NCI-H1694 treated with DMSO at 0.1 percent for 48 hours (cell line): ENCODE data around the gene CDHR5.

Source experiments
- DNase-seq: peaks from one replicate; lab custom pipeline; 2025; lab: John Stamatoyannopoulos, UW

The CDHR5 gene

DNA sequence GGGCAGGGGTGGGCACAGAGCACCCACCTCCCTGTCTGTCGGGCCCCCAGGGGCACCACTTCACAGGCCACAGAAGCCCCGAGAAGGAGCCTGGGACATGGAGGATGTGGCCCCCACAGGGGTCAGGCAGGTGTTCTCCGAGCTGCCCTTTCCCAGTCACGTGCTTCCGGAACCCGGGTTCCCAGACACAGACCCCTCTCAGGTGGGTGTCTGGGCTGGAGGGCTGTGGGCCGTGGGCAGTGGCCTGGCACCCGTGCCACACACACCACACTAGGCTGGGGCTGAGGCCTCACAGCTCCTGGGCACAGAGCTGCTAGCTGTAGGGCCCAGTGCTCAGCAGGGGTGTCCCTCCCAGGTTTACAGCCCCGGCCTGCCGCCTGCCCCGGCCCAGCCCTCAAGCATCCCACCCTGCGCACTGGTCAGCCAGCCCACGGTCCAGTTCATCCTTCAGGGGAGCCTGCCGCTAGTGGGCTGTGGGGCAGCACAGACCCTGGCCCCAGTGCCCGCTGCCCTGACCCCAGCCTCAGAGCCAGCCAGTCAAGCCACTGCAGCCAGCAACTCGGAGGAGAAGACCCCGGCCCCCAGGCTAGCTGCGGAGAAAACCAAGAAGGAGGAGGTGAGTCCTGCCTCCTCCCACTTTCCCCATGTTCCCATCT lies 14.5 kb downstream of the CDHR5 start:
- DNase-seq: no peak

DNA sequence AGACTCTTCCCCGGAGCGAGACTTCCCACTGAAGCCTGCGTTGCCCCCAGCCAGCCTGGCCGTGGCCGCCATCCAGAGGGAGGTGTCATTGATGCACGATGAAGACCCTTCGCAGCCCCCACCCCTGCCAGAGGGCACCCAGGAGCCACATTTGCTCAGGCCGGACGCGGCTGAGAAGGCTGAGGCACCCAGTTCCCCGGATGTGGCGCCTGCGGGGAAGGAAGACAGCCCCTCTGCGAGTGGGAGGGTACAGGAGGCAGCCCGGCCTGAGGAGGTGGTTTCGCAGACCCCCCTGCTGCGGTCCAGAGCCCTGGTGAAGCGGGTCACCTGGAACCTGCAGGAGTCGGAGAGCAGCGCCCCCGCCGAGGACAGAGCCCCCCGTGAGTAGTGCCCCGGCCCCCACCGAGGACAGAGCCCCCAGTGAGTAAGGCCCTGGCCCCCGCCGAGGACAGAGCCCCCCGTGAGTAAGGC lies 15.4 kb downstream of the CDHR5 start:
- no peak for DNase-seq

DNA sequence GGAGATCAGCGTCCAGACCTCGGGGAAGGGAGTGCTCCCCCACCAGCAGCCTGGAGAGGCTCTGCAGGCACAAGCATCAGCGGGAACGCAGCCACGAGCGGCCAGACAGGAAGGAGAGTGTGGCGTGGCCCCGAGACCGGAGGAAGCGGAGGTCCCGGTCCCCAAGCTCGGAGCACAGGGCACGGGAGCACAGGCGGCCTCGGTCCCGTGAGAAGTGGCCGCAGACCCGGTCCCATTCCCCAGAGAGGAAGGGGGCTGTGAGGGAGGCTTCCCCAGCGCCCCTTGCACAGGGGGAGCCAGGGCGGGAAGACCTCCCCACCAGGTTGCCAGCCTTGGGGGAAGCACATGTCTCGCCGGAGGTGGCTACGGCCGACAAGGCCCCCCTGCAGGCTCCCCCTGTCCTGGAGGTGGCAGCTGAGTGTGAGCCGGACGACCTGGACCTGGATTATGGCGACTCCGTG lies 15.9 kb downstream of the CDHR5 start:
- no peak for DNase-seq

DNA sequence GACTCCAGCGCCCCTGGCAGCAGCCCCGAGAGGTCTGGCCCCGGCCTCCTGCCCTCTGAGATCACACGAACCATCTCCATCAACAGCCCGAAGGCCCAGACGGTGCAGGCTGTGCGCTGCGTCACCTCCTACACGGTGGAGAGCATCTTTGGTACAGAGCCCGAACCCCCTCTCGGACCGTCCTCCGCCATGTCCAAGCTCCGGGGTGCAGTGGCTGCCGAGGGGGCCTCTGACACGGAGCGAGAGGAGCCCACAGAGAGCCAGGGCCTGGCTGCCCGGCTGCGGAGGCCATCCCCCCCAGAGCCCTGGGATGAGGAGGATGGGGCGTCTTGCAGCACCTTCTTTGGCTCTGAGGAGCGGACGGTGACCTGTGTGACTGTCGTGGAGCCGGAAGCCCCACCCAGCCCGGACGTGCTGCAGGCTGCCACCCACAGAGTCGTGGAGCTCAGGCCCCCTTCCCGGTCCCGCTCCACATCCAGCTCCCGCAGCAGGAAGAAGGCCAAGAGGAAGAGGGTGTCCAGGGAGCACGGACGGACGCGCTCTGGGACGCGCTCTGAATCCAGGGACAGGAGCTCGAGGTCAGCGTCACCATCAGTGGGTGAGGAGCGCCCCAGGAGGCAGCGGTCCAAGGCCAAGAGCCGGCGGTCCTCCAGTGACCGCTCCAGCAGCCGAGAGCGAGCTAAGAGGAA lies 16.6 kb downstream of the CDHR5 start:
- no peak for DNase-seq

DNA sequence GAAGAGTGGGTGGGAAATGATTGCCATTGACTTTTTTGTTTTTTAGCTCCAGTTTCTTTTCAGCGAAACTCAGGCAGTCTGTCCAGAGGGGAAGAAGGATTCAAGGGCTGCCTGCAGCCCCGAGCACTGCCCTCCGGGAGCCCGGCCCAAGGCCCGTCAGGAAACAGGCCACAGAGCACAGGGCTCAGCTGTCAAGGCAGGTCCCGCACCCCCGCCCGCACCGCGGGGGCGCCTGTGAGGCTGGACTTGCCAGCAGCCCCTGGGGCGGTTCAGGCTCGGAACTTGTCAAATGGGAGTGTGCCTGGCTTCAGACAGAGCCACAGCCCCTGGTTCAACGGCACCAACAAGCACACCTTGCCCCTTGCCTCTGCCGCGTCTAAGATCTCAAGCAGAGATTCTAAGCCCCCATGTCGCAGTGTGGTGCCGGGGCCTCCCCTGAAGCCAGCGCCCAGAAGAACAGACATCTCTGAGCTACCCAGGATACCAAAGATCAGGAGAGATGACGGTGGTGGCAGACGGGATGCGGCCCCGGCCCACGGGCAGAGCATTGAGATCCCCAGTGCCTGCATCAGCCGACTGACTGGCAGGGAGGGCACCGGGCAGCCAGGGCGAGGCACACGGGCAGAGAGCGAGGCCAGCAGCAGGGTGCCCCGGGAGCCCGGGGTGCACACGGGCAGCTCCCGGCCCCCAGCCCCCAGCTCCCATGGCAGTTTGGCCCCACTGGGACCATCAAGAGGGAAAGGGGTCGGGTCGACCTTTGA lies 17.6 kb downstream of the CDHR5 start:
- DNase-seq: no peak

DNA sequence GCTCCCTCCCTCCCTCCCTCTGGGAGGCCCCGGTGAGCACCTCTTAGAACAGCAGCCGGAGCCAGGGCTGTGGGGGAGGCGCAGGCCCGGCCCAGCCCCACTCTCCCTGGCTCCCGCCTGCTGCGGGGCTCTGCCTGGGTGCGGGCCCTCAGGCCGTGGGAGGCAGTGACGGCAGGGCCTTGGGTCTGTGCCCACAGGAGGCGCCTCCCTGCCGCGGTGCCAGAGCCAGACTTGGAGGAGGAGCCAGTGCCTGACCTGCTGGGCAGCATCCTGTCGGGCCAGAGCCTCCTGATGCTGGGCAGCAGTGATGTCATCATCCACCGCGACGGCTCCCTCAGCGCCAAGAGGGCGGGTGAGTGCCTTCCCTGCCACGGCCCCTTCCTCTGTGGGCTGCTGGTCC lies 18.5 kb downstream of the CDHR5 start:
- DNase-seq: no peak

DNA sequence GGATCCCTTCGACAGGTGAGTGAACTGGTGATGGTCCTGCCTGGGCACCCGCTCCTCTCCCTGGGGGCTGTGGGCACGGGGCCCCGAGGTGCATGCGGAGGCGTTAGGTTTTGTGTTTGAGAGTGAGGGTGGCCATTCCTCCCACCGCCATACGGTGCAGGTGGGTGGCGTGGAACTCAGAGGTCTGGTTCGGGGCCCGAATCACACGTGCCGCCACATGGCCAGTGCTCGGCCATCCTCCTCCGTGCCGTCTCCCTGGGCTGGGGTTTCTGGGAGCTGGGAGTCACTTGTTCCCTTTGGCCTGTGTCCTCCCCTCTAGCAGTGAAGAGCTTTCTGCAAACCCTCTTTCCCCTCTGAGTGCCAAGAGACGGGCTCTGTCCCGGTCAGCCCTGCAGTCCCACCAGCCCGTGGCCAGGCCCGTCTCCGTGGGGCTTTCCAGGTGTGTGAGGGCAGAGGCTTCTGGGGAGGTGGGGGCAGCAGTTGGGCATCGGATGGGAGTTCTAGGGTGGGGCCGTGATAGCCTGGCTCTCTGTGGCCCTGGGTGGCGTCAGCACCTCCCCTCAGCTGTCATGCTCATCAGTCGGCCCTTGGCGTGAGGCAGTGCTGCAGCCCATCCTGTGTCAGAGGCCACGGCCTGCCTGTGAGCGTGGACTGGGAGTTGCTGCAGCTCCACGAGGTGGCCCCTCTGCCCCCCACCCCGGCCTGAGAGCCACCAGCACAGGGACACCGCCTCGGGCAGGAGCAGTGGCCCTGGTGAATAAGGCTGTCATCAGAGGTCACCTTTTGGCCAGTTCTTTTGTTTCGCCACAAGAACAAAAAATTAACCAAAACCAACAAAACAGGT lies 19.2 kb downstream of the CDHR5 start:
- DNase-seq: no peak

DNA sequence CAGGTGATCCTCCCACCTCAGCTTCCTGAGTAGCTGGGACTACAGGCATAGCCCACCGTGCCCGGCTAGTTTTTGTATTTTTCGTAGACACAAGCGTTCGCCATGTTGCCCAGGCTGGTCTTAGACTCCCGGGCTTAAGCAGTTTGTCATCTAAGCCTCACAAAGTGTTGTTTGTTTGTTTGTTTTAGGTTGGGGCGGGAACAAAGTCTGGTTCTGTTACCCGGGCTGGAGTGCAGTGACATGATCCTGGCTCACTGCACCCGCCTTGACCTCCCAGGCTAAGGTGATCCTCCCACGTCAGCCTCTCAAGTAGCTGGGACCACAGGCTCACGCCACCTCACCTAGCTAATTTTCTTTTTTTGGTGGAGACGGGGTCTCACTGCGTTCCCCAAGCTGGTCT lies 21.6 kb downstream of the CDHR5 start:
- no peak for DNase-seq

DNA sequence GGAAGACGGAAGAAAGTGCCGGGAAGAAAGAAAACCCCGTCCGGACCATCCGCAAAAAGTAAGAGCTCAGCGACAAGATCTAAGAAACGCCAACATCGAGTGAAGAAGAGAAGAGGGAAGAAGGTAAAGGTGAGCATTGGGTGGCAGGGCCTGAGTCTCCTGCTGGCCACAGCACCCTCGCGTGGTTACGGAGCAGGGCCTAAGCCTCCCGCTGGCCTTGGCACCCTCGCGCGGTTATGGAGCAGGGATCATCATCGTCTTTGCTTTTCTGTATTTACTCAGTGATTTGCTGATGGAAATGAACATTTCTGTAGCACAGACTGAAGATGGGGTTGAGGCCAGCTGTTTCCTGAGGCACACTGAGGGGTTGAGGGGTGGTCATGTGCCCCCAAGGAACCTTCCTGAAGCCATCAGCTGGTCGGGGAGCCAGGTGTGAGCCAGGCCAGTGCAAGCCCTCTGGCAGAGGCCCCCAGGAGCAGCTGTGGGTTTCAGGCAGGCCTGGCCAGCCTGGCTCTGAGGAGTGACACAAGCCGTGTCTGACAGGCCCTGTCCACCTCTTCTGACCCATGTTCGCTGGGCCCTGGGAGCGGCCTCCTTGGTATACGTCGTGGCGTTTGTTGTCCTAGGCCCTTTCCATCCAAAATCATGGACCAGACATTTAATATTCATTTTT lies 23.0 kb downstream of the CDHR5 start:
- no peak for DNase-seq

DNA sequence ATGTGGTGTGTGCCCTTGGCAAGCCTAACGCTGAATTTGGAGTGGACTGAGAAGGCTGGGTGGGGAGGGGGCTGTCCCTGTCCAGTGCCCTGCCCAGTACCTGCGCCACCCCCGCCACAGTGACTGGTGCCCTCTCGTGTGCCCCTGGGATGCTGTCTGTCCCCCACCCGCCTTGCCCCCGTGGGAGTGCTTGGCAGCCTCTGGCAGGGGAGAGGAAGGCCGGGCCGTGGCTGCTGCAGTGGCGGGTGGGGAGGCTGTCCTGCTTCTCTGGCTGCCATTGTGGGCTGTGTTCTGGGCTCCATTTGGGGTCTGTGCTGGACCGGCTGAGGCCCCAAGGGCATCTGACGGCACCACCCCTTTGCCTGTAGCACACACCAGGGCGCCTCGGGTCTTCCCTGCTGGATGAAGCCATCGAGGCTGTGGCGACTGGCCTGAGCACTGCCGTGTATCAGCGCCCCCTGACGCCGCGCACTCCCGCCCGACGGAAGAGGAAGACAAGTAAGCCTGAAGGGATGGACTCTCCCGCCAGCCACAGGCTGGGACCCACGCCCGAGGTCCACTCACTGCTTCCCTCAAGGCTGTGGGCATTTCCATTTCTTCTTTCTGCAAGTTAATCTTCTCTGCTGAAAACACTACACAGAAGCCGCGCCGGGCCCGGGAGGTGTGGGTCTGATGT lies 26.6 kb downstream of the CDHR5 start:
- no peak for DNase-seq

DNA sequence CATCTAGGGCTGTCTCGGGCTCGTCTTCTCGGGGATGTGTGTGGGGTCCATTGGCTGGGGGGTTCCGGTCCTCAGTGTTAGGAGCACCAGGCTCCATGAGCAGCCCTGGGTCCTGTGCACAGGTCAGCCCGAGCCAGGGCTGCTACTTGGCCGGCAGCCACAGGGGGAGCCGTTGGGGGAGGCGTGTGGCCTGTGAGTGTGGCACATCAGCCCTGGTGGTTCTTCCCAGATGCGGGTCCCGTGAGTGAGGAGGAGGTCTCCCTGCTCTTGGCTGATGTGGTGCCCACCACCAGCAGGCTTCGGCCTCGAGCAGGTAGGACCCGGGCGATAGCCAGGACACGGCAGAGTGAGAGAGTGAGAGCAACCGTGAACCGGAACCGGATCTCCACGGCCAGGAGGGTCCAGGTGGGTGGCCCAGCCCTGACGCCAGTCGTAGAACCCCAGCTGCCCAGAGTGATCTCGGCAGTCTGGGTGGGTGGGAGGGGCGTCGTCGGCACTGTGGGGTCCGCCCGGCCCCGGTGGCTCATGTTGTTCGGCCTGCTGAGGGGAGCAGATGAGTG lies 27.5 kb downstream of the CDHR5 start:
- DNase-seq: no peak

DNA sequence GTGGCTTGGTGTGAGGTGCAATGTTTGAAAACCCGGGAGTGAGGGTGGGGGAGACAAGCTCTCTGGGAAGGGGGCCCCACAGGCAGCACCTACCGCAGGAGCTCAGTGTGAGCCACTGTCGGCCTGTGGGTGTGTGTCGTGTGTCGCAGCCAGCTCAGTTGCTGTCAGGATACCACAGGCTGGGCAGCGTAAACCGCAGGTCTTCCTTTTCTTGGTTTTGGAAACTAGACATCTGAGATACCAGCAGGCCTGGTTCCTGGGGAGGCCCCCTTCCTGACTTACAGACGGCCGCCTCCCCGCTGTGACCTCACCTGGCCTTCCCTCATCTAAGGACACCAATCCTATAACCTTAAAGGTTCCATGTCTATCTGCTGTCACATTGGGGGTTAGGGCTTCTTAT lies 28.4 kb downstream of the CDHR5 start:
- no peak for DNase-seq

DNA sequence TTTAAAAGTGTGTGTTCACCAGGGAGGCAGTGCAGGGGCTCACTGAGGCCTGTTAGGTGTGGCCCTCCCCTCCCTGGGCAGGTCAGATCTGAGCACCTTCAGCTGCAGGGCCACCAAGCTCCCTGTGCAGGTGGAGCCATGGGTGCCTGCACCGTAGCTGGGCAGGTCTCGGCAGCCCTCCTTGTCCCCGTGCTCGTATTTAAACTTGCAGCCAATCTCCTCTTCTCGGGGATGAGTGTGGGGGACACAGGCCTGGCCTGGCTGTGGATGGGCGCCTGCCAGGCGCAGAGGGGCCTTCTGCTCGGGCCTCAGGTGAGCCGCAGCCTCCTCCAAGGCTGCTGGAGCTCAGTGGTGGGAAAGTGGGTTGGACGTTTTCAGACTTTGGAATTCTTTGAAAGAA lies 29.4 kb downstream of the CDHR5 start:
- DNase-seq: no peak

DNA sequence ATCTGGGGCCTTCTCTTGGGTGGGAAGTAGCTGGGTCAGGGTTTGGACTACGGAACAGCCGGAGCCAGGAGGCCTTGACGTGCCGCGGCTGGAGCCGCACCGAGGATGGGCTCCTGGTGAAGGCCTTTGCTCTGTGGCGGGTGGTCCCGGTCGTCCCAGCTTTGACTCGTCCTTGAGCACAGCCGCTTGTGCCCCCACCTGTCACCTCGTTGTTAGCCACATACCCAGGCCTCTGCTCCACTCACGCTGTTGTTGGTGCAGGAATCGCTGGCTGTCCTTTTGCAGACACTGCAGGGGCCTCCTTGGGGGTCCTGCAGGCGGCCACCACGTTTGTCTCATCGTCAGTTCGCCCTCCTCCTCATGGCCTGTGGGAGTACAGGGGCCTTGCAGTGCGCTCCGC lies 31.4 kb downstream of the CDHR5 start:
- no peak for DNase-seq

DNA sequence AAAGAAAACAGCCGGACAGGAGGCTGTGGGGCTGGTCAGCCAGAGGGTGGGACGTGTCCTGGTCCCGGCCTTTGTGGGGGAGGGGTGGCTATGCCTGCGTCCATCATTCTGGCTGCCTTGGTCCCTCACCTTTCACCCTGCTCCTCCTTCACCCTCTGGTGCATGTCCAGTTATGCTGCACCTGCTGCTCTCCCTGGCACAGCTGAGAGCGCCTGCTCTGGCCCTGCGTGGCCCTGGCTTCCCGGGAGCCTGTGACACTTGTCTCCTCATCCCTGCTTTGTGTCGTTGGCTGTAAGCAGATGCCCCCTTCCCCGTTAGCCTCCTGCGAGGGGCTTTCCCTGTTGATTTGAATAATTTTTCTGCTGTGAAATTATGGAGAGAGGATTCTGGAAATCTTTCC lies 31.8 kb downstream of the CDHR5 start:
- no peak for DNase-seq

DNA sequence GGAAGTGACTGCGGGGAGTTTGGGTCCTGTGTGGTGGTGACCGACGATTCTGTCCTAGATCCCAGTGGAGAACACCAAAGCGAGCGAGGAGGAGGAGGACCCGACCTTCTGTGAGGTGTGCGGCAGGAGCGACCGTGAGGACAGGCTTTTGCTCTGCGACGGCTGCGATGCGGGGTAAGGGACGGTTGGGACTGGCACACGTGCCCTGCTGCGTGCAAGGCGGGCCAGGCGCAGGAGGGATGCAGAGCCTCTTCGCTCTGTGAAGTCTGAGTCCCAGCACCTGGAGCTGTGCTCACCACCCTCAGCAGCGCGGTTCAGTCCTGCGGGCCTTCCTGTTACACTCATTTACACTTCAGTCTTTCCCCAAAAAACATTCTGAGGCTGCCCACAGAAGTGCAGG lies 32.3 kb downstream of the CDHR5 start:
- no peak for DNase-seq

DNA sequence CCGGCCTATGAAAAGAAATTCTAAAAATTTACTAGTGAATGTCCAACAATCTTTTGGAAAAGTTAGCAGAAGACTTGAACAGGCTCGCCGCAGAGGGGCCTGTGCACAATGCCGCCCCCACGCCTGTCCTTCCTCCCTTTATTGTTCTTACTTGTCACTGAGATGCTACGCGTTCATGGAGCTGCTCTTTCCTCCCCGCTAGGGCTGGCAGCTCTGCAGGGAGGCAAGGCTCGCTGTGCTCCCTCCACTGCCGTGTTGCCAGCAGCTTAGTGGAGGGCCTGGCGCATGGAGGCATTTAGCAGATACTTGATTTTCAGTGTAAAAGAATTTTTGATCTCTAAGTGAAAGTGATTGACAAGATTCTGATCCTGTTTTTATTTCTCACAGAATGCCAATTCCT lies 33.8 kb downstream of the CDHR5 start:
- DNase-seq: no peak

DNA sequence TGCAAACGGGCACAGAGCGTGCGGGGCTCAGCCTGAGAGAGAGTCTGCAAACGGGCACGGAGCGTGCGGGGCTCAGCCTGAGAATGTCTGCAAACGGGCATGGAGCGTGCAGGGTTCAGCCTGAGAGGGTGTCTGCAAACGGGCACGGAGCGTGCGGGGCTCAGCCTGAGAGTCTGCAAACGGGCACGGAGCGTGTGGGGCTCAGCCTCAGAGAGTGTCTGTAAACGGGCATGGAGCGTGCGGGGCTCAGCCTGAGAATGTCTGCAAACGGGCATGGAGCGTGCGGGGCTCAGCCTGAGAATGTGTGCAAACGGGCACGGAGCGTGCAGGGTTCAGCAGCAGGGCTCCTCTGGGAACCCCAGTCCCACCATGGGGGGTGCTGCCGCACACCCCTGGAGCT lies 35.0 kb downstream of the CDHR5 start:
- DNase-seq: no peak

DNA sequence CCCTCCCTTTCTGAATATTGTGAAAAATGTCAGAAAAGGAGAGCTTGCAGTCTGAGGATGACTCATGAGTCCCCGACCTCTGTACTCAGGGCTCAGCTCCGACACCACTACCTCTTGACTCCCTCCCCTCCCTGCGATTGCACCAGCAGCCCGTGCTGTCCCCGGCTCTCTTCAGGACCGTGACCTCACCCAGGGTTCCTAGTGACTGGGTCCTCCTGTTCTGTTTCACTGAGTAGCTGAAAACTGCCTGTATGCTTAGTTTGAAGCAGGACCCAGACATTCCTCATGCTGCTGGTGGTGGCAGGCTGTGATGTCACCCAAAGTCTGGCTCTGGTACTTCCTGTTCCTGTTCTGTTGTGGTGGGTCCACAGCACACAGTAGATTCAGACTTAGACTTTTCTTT lies 36.8 kb downstream of the CDHR5 start:
- DNase-seq: no peak

DNA sequence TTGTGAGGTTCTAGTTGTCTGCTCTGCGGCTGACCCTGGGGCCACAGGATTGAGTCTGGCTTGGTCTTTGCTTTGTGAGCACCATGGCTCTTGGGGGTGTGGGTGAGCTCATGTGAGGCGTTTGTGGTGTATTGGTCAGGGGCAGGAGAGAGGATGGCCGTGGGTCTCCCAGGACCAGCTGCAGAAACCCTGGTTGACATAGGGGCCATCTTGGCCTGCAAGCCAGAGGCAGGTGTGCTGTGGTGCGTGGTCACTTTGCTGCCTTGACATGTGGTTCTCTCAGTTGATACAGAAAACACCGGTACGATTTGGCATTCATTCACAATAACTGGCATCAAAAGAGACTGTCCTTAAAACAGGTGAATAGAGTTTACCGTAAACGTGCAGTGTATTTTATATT lies 37.2 kb downstream of the CDHR5 start:
- no peak for DNase-seq
